Measurements from ENCODE around the gene ZNF26. TPM values are rescaled to one million over a fixed set of nuclear protein-coding genes. Genes with fewer than 3 reads are reported as not detected.

ZNF26 gene
- total and polyA plus RNA-seq, 2 of the 8 experiments (the other 6 are each of a cell fraction or from before 2014, with no cell fraction given): 5.8 to 8.4 TPM

GRCh38 chr12:132956011-132956788 lies 30.0 kb upstream of the ZNF26 start, which contains the start of gene ZNF605 (continued):
- TF ChIP-seq CHD7 (IDR thresholded peaks at IDR 0.05; ENCODE audit: insufficient replicate concordance, low read length) (no peak), POLR2A (IDR thresholded peaks at IDR 0.05; ENCODE audit: control extremely low read depth in 1 of 2, low read depth in 2 of 2, low read length in 2 of 2) (no peak; a peak in 1 of 3 replicates), KDM4A (IDR thresholded peaks at IDR 0.05; ENCODE audit: low read depth, low read length, severe bottlenecking) (peak; percentile 46), NRF1 (IDR thresholded peaks at IDR 0.05; ENCODE audit: low read depth, low read length) (peak; percentile 29; the same call in 1 of the 2 replicates), RXRA (IDR thresholded peaks at IDR 0.05; ENCODE audit: insufficient read depth, low read depth, low read length) (no peak), MAX (IDR thresholded peaks at IDR 0.05) (peak; percentile 76), CREB1 (IDR thresholded peaks at IDR 0.05) (peak; percentile 68; the same call in 1 of the 2 replicates), GTF2F1 (IDR thresholded peaks at IDR 0.05; ENCODE audit: borderline replicate concordance, low read depth, low read length) (no peak), SP1 (IDR thresholded peaks at IDR 0.05; ENCODE audit: low read depth, low read length) (0 out of 2 replicates have a peak, but pooled peaks have one; percentile 18), FOSL1 (IDR thresholded peaks at IDR 0.05; ENCODE audit: insufficient read depth, low read depth, low read length) (no peak), SP2 (IDR thresholded peaks at IDR 0.05; ENCODE audit: low read length) (no peak)

Data from H1 (cell line).